ENCODE results near the gene CAPZA1.
"Not testable (repeated sequence)": the region's sequence is repeated elsewhere in the genome, so short reads cannot be mapped to it uniquely, and the experiment has no call there.

Gene CAPZA1

GRCh38 chr1:112619518-112620376, at the start of gene CAPZA1:
Gene CAPZA1, plus strand, starts transcription at chr1:112619832. Its CDS starts 13 bp downstream, at chr1:112619845.
- peak; percentile 86 for DNase-seq (ENCODE audit: low read depth)

- DNase-seq (ENCODE audit: low read depth): no peak
Observed at GRCh38 chr1:112575154-112575804, 44.4 kb upstream of the CAPZA1 start.

- DNase-seq (ENCODE audit: low read depth): no peak
Observed at GRCh38 chr1:112576240-112576639, 43.4 kb upstream of the CAPZA1 start.

GRCh38 chr1:112579801-112580510, 39.7 kb upstream of the CAPZA1 start:
- no peak for DNase-seq (ENCODE audit: low read depth)

GRCh38 chr1:112581586-112582192, 37.9 kb upstream of the CAPZA1 start:
- no peak for DNase-seq (ENCODE audit: low read depth)

- DNase-seq (ENCODE audit: low read depth): no peak
Observed at GRCh38 chr1:112583366-112583765, 36.3 kb upstream of the CAPZA1 start.

GRCh38 chr1:112589766-112590165, 29.9 kb upstream of the CAPZA1 start:
- DNase-seq (ENCODE audit: low read depth): no peak

GRCh38 chr1:112594208-112594876, 25.3 kb upstream of the CAPZA1 start:
- no peak for DNase-seq (ENCODE audit: low read depth)

- DNase-seq (ENCODE audit: low read depth): no peak
Observed at GRCh38 chr1:112599477-112599876, 20.2 kb upstream of the CAPZA1 start.

- DNase-seq (ENCODE audit: low read depth): no peak
Observed at GRCh38 chr1:112603012-112603411, 16.6 kb upstream of the CAPZA1 start.

- DNase-seq (ENCODE audit: low read depth): no peak
Observed at GRCh38 chr1:112603541-112603940, 16.1 kb upstream of the CAPZA1 start.

GRCh38 chr1:112605633-112606327, 13.9 kb upstream of the CAPZA1 start:
- DNase-seq (ENCODE audit: low read depth): no peak

- no peak for DNase-seq (ENCODE audit: low read depth)
Observed at GRCh38 chr1:112614460-112615065, 5.1 kb upstream of the CAPZA1 start.

- DNase-seq (ENCODE audit: low read depth): peak; percentile 22
Observed at GRCh38 chr1:112618114-112618720, 1.4 kb upstream of the CAPZA1 start.

GRCh38 chr1:112618721-112619517, 713 bp upstream of the CAPZA1 start, which contains the start of gene ST7L:
Gene ST7L, minus strand, starts transcription at chr1:112619141. Its CDS starts 28 bp downstream, at chr1:112619113.
- DNase-seq (ENCODE audit: low read depth): peak; percentile 41

- no peak for DNase-seq (ENCODE audit: low read depth)
Observed at GRCh38 chr1:112620377-112620695, 704 bp downstream of the CAPZA1 start.

GRCh38 chr1:112624493-112624892, 4.9 kb downstream of the CAPZA1 start:
- not testable (repeated sequence) for DNase-seq (ENCODE audit: low read depth)

- no peak for DNase-seq (ENCODE audit: low read depth)
Observed at GRCh38 chr1:112625696-112626095, 6.1 kb downstream of the CAPZA1 start.

GRCh38 chr1:112626193-112626592, 6.6 kb downstream of the CAPZA1 start:
- DNase-seq (ENCODE audit: low read depth): no peak

Measured in activated T-cell treated with anti-CD3 and anti-CD28 coated beads for 24 hours (primary cell).